GM23338 (cell line): ENCODE measurements around the gene AGFG1. TPM values are rescaled to one million over a fixed set of nuclear protein-coding genes. Genes with fewer than 3 reads are reported as not detected.

Source experiments
- ATAC-seq: fragments of 200-7000 bp; cut with Tn5 transposase; 3 replicates; pipeline ENCODE4 v1.9.1; 2020
- DNase-seq: peaks from one replicate; pipeline ENCODE4 v3.0.0-alpha.2; 2015; ENCODE audit warnings: low spot score
- H2AFZ ChIP-seq: fragments of 200-600 bp; sonication (generic); 2 replicates; pipeline ENCODE4 v1.8.0; 2016; ENCODE audit warnings: antibody characterized with exemption, mild to moderate bottlenecking, moderate library complexity
- H3F3A ChIP-seq: fragments of 200-600 bp; sonication (generic); replicated peaks from 2 replicates; pipeline ENCODE4 v1.8.0; 2017; ENCODE audit warnings: antibody characterized with exemption, mixed run types, low read depth
- H3K27ac ChIP-seq: fragments of 200-600 bp; sonication (generic); 2 replicates; pipeline ENCODE4 v1.6.1; 2016; ENCODE audit warnings: low read depth
- H3K27me3 ChIP-seq: fragments of 200-600 bp; sonication (generic); 2 replicates; pipeline ENCODE4 v1.8.0; 2016; ENCODE audit warnings: mild to moderate bottlenecking, mixed run types, moderate library complexity; ENCODE audit not compliant: insufficient read depth
- H3K36me3 ChIP-seq: fragments of 200-600 bp; sonication (generic); 2 replicates; pipeline ENCODE4 v1.8.0; 2016; ENCODE audit warnings: mild to moderate bottlenecking; ENCODE audit not compliant: insufficient read depth
- H3K4me1 ChIP-seq: fragments of 200-600 bp; sonication (generic); 2 replicates; pipeline ENCODE4 v1.8.0; 2016; ENCODE audit warnings: mild to moderate bottlenecking, moderate library complexity; ENCODE audit not compliant: insufficient read depth
- H3K4me2 ChIP-seq: fragments of 200-600 bp; sonication (generic); 2 replicates; pipeline ENCODE4 v1.7.1; 2017; ENCODE audit warnings: mixed run types
- H3K4me3 ChIP-seq: fragments of 200-600 bp; sonication (generic); 2 replicates; pipeline ENCODE4 v1.6.1; 2016; ENCODE audit warnings: mixed run types
- H3K79me2 ChIP-seq: fragments of 200-600 bp; sonication (generic); replicated peaks from 2 replicates; pipeline ENCODE4 v1.8.0; 2017; ENCODE audit warnings: mild to moderate bottlenecking; ENCODE audit not compliant: insufficient read depth
- H3K9me2 ChIP-seq: fragments of 200-600 bp; sonication (generic); 2 replicates; pipeline ENCODE4 v1.8.0; 2017; ENCODE audit not compliant: insufficient read depth
- H4K20me1 ChIP-seq: fragments of 200-600 bp; sonication (generic); replicated peaks from 2 replicates; pipeline ENCODE4 v1.8.0; 2017; ENCODE audit warnings: mild to moderate bottlenecking; ENCODE audit not compliant: insufficient read depth
- H3K27ac Mint-ChIP-seq: 2 replicates; pipeline ENCODE4 v1.8.0; 2020; ENCODE audit warnings: inconsistent platforms, mild to moderate bottlenecking, moderate library complexity, mixed read lengths
- H3K27me3 Mint-ChIP-seq: 3 replicates; pipeline ENCODE4 v1.8.0; 2022; ENCODE audit warnings: low read depth, mild to moderate bottlenecking, moderate library complexity, mixed read lengths, inconsistent platforms; ENCODE audit not compliant: insufficient read depth, poor library complexity
- H3K36me3 Mint-ChIP-seq: 3 replicates; pipeline ENCODE4 v1.8.0; 2021; ENCODE audit warnings: low read depth, mild to moderate bottlenecking, inconsistent platforms, moderate library complexity, mixed read lengths
- H3K4me1 Mint-ChIP-seq: 3 replicates; pipeline ENCODE4 v1.8.0; 2020; ENCODE audit warnings: mild to moderate bottlenecking, inconsistent platforms, mixed read lengths
- H3K4me3 Mint-ChIP-seq: 3 replicates; pipeline ENCODE4 v1.8.0; 2021; ENCODE audit warnings: moderate library complexity, mild to moderate bottlenecking, inconsistent platforms, mixed read lengths
- H3K9me3 Mint-ChIP-seq: 3 replicates; pipeline ENCODE4 v1.8.0; 2020; ENCODE audit warnings: moderate library complexity, mild to moderate bottlenecking, inconsistent platforms, mixed read lengths
- CREB1 ChIP-seq: fragments of 250-450 bp; sonication (Bioruptor Pico); IDR thresholded peaks from 2 replicates; pipeline ENCODE4 v1.5.0; 2020; ENCODE audit warnings: low read depth, mild to moderate bottlenecking, moderate library complexity
- CTCF ChIP-seq, 2 experiments: fragments of 200-600 bp in 1 of 2; sonication (generic) in 1 of 2; conservative IDR thresholded peaks; 2 replicates each; pipeline versions ENCODE4 v1.5.1 to v1.6.1; 2016 to 2017; ENCODE audit warnings: antibody characterized with exemption in 2 of 2, low read depth in 2 of 2, mild to moderate bottlenecking in 2 of 2, moderate library complexity in 1 of 2
- EZH2 ChIP-seq: fragments of 200-600 bp; sonication (generic); IDR thresholded peaks from one replicate; pipeline ENCODE4 v1.8.0; 2017; ENCODE audit warnings: antibody characterized with exemption, mild to moderate bottlenecking, low read depth; ENCODE audit not compliant: unreplicated experiment
- EZH2phosphoT487 ChIP-seq: fragments of 200-600 bp; sonication (generic); IDR thresholded peaks from one replicate; pipeline ENCODE4 v1.8.1; 2018; ENCODE audit warnings: antibody characterized with exemption; ENCODE audit not compliant: unreplicated experiment
- JUNB ChIP-seq: IDR thresholded peaks from one replicate; pipeline ENCODE4 v1.6.1; 2016; ENCODE audit warnings: antibody characterized with exemption; ENCODE audit not compliant: unreplicated experiment
- NANOG ChIP-seq: IDR thresholded peaks from 2 replicates; pipeline ENCODE4 v1.6.1; 2016; ENCODE audit warnings: antibody characterized with exemption, borderline replicate concordance
- POLR2AphosphoS5 ChIP-seq: IDR thresholded peaks from 2 replicates; pipeline ENCODE4 v1.6.1; 2016; ENCODE audit warnings: antibody characterized with exemption, low read depth
- STAT1 ChIP-seq: IDR thresholded peaks from one replicate; pipeline ENCODE4 v1.6.1; 2016; ENCODE audit warnings: antibody characterized with exemption; ENCODE audit not compliant: unreplicated experiment
- ZNF114 ChIP-seq: fragments of 250-450 bp; sonication (Bioruptor Pico); IDR thresholded peaks from 2 replicates; pipeline ENCODE4 v1.5.0; 2020; ENCODE audit warnings: mild to moderate bottlenecking, moderate library complexity
- ZNF331 ChIP-seq: fragments of 250-450 bp; sonication (Bioruptor Pico); IDR thresholded peaks from 2 replicates; pipeline ENCODE4 v1.5.0; 2020; ENCODE audit warnings: low read depth, mild to moderate bottlenecking, moderate library complexity
- polyA plus RNA-seq: library from polyadenylated mRNA; unstranded; fragments of >200 nt; fragmentation: Nextera tagmentation; extraction: Ambion mirVana; gene quantifications from 2 replicates; pipeline ENCODE4 v1.2.1, GENCODE V29; 2016
- total RNA-seq: library from RNA; depleted of rRNA; stranded (reverse); fragments of >200 nt; shearing (Covaris generic); gene quantifications from 2 replicates; pipeline ENCODE4 v1.2.3, GENCODE V29; 2014
- TF ChIP-seq, protein P1 (sequence below): fragments of 250-450 bp; sonication (Bioruptor Pico); IDR thresholded peaks from 2 replicates; pipeline ENCODE4 v1.5.0; 2020; ENCODE audit warnings: mild to moderate bottlenecking, moderate library complexity

Gene AGFG1
- total and polyA plus RNA-seq, 2 experiments from 2014 or later, result 14.5 to 113 TPM

DNA sequence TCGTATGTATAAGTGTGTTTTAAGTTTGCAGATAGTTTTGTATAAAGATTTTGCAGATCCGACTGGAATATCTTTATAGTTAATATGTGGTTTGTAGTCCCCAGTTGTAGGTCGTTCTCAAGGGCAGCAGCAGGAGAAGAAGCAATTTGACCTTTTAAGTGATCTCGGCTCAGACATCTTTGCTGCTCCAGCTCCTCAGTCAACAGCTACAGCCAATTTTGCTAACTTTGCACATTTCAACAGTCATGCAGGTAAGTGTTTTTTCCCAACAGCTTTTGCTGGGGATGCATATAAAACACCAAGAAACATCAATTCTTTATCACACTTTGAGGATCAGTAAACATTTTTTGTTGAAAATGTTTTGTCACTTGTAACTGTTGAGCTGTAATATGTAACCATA is 52.7 kb downstream of the AGFG1 start:
- no peaks in the 10 kb centered on the region for H3K27me3 ChIP-seq
- no peak overlapping the region for H2AFZ ChIP-seq
- H3K79me2 ChIP-seq, result peaks cover 70% of the 10 kb centered on the region
- TF ChIP-seq, protein P1, sequence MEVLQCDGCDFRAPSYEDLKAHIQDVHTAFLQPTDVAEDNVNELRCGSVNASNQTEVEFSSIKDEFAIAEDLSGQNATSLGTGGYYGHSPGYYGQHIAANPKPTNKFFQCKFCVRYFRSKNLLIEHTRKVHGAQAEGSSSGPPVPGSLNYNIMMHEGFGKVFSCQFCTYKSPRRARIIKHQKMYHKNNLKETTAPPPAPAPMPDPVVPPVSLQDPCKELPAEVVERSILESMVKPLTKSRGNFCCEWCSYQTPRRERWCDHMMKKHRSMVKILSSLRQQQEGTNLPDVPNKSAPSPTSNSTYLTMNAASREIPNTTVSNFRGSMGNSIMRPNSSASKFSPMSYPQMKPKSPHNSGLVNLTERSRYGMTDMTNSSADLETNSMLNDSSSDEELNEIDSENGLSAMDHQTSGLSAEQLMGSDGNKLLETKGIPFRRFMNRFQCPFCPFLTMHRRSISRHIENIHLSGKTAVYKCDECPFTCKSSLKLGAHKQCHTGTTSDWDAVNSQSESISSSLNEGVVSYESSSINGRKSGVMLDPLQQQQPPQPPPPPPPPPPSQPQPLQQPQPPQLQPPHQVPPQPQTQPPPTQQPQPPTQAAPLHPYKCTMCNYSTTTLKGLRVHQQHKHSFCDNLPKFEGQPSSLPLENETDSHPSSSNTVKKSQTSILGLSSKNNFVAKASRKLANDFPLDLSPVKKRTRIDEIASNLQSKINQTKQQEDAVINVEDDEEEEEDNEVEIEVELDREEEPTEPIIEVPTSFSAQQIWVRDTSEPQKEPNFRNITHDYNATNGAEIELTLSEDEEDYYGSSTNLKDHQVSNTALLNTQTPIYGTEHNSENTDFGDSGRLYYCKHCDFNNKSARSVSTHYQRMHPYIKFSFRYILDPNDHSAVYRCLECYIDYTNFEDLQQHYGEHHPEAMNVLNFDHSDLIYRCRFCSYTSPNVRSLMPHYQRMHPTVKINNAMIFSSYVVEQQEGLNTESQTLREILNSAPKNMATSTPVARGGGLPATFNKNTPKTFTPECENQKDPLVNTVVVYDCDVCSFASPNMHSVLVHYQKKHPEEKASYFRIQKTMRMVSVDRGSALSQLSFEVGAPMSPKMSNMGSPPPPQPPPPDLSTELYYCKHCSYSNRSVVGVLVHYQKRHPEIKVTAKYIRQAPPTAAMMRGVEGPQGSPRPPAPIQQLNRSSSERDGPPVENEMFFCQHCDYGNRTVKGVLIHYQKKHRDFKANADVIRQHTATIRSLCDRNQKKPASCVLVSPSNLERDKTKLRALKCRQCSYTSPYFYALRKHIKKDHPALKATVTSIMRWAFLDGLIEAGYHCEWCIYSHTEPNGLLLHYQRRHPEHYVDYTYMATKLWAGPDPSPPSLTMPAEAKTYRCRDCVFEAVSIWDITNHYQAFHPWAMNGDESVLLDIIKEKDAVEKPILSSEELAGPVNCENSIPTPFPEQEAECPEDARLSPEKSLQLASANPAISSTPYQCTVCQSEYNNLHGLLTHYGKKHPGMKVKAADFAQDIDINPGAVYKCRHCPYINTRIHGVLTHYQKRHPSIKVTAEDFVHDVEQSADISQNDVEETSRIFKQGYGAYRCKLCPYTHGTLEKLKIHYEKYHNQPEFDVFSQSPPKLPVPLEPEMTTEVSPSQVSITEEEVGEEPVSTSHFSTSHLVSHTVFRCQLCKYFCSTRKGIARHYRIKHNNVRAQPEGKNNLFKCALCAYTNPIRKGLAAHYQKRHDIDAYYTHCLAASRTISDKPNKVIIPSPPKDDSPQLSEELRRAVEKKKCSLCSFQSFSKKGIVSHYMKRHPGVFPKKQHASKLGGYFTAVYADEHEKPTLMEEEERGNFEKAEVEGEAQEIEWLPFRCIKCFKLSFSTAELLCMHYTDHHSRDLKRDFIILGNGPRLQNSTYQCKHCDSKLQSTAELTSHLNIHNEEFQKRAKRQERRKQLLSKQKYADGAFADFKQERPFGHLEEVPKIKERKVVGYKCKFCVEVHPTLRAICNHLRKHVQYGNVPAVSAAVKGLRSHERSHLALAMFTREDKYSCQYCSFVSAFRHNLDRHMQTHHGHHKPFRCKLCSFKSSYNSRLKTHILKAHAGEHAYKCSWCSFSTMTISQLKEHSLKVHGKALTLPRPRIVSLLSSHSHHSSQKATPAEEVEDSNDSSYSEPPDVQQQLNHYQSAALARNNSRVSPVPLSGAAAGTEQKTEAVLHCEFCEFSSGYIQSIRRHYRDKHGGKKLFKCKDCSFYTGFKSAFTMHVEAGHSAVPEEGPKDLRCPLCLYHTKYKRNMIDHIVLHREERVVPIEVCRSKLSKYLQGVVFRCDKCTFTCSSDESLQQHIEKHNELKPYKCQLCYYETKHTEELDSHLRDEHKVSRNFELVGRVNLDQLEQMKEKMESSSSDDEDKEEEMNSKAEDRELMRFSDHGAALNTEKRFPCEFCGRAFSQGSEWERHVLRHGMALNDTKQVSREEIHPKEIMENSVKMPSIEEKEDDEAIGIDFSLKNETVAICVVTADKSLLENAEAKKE (CRISPR knock-in tag), result no peak
- TF ChIP-seq JUNB, result no peak
- no peak for TF ChIP-seq EZH2phosphoT487
- no peak for TF ChIP-seq CTCF (conservative IDR thresholded peaks at IDR 0.05; ENCODE audit: low read depth in 2 of 2)
- TF ChIP-seq POLR2AphosphoS5, result no peak
- TF ChIP-seq CREB1 (CRISPR knock-in tag), result no peak
- no peak for TF ChIP-seq EZH2
- TF ChIP-seq ZNF114 (CRISPR knock-in tag), result no peak
- no peak for TF ChIP-seq STAT1
- TF ChIP-seq ZNF331 (CRISPR knock-in tag), result no peak
- no peak for TF ChIP-seq NANOG
- Mint-ChIP-seq H3K4me1 (no peaks in the 10 kb centered on the region; the same call in 2 of the 3 replicates), H3K27me3 (peaks cover 2% of the 10 kb centered on the region), H3K9me3 (no peaks in the 10 kb centered on the region), H3K4me3 (no peak overlapping the region), H3K36me3 (peaks cover 31% of the 10 kb centered on the region; the same call in 2 of the 3 replicates), H3K27ac (no peak overlapping the region; the same call in 1 of the 2 replicates)
- no peak for DNase-seq
- no peak overlapping the region for H3K27ac ChIP-seq
- peaks cover 18% of the 10 kb centered on the region for H4K20me1 ChIP-seq
- peaks cover 6% of the 10 kb centered on the region; the same call in 1 of the 2 replicates for H3K36me3 ChIP-seq
- H3K4me2 ChIP-seq, result no peak overlapping the region
- H3F3A ChIP-seq, result no peaks in the 10 kb centered on the region
- no peaks in the 10 kb centered on the region for H3K4me1 ChIP-seq
- H3K9me2 ChIP-seq, result no peaks in the 10 kb centered on the region
- no peak for ATAC-seq
- no peak overlapping the region for H3K4me3 ChIP-seq
